ENCODE measurements around the gene DEFB131A.
"Not testable (repeated sequence)": the region's sequence is repeated elsewhere in the genome, so short reads cannot be mapped to it uniquely, and the experiment has no call there.

Gene DEFB131A

DNA sequence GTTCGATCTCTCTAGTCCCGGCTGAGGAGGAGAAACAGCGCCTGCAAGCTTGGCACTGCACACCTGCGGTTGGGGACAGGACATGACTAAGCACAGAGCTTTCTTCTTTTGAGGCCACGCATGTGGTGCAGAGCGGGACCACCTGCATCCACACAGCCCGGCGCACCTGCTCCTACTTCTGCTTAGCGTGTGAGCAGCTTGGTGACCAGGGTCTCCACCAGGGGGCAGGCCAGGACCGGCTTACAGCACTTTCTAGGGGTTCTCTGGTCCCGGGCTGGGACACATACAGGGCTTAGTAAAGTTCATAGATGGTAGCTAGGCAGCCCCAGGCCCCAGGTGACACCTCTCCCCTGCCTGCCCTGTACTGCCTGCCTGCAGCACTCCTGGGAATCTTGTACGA is 51.2 kb downstream of the DEFB131A start:
- not testable (repeated sequence) for DNase-seq

DNA sequence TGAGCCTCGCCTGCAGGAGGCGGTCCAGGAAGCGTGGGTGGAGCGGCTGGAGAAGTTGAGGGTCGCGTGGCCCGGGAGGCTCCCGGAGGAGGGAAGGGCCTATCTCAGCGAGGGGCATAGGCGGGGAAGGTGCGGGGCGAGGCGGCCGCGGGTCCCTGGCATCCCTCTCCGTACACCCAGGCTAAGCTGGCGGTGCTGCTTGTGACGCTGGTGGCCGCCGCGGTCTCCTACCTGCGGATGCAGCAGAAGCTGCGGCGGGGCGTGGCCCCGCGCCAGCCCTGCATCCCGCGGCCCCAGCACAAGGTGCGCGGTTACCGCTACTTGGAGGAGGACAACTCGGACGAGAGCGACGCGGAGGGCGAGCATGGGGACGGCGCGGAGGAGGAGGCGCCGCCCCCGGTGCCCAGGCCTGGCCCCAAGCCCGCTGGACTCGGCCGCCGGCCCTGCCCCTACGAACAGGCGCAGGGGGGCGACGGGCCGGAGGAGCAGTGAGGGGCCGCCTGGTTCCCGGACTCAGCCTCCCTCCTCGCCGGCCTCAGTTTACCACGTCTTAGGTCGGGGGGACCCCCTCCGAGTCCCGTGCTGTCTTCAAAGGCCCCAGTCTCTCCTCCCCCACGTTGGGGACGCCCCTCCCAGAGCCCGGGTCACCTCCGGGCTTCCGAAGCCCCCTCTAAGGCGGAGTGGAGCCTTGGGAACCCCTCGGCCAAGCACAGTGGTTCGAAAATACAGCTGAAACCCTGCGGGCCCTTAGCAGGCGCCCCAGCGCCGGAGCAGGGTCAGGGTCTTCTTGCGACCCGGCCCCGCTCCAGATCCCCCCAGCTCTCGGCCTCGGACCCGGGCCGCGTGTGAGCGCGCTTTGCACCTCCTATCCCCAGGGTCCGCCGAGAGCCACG is 53.6 kb downstream of the DEFB131A start:
- not testable (repeated sequence) for DNase-seq

DNA sequence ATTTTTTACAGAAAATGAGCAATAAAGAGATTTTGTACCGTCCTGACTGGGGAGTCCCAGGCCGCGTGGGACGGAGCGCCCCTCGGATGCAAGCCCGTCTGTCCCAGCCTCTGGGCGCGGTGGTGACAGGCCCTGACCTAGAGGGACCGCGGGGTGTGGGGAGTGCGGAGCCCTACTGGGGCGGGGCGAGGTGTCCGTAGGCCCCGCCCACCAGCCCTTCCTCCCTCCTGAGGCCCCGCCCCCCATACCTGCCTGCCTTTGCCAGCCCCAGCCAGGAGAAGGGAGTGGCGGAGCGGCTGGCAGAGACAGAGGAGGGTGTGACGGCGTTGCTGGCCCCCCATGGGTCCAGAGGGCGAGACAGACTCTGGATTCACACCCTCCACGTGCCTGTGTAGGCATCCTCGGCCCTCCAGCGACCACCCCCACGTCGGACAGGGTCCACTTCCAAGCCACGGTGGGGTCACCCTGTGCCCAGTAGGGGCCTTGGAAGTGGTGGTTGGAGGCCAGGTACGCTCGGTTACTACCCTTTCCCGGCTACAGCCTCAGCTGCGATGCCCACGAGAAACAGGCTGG is 54.3 kb downstream of the DEFB131A start:
- not testable (repeated sequence) for DNase-seq

DNA sequence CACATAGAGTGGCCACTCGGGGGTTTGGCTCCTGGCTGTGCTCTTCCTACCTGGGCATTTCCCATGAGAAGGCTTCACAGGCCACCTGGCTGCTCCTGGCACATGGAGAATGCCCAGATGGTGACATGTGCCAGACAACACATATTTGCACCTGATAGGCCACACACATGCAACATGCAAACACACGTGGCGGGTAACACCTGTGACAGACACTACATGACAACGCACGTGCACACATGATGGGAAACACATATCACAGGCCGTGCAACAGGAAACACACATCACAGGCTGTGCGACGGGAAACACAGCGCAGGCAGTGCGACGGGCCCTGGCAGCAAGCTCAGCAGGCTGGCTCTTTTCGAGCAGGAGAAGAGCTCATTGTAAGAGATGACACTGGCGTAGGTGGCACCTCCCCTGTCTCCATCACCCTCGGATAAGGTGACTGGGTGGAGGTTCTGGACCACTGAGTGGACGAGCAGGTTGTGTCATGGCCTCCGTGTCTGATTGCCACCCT is 55.8 kb downstream of the DEFB131A start:
- not testable (repeated sequence) for DNase-seq
